SK-N-SH (cell line): ENCODE data around the gene TMEM218. TPM values are rescaled to one million over a fixed set of nuclear protein-coding genes. Genes with fewer than 3 reads are reported as not detected.

Experiments used
- CTCF ChIA-PET: fragments of 300-600, 350-600 bp; formaldehyde crosslinking; extraction: SDS; loops from one replicate; lab custom pipeline; 2021; lab: Yijun Ruan, JAX
- POLR2A ChIA-PET: fragments of 350-600 bp; sonication (Branson Sonifier 250); formaldehyde crosslinking; extraction: SDS; loops from one replicate; lab custom pipeline; 2020; ENCODE audit warnings: antibody characterized with exemption, inconsistent platforms; lab: Yijun Ruan, JAX
- DNase-seq: peaks from one replicate; pipeline ENCODE4 v3.0.0; 2012
- H2AFZ ChIP-seq: fragments of 200-600 bp; sonication (generic); 2 replicates; pipeline ENCODE4 v1.8.1; 2016; ENCODE audit warnings: antibody characterized with exemption, mild to moderate bottlenecking, low read depth
- H3F3A ChIP-seq: fragments of 200-600 bp; sonication (generic); replicated peaks from 2 replicates; pipeline ENCODE3; 2016; ENCODE audit warnings: antibody characterized with exemption, mild to moderate bottlenecking; ENCODE audit not compliant: insufficient read depth
- H3K27ac ChIP-seq, 2 experiments: fragments of 200-500 bp in 1 of 2; fragments of 200-600 bp in 1 of 2; sonication (Bioruptor generic) in 1 of 2; sonication (generic), shearing (Covaris generic) in 1 of 2; 2 replicates each; pipeline versions ENCODE4 v1.5.1 to v1.6.1; 2014 to 2016; ENCODE audit warnings: low read depth in 2 of 2, inconsistent platforms in 1 of 2, low read length in 1 of 2, mild to moderate bottlenecking in 1 of 2, mixed read lengths in 1 of 2
- H3K27me3 ChIP-seq: fragments of 200-600 bp; sonication (generic), shearing (Covaris generic); 2 replicates; pipeline ENCODE4 v1.6.1; 2016; ENCODE audit warnings: mixed run types; ENCODE audit not compliant: insufficient read depth
- H3K36me3 ChIP-seq, 2 experiments: fragments of 200-500 bp in 1 of 2; fragments of 200-600 bp in 1 of 2; sonication (Bioruptor generic) in 1 of 2; sonication (generic) in 1 of 2; replicated peaks in 1 of 2; 2 replicates each; pipeline versions ENCODE3 to v1.5.1; 2014 to 2016; ENCODE audit warnings: low read length in 1 of 2, mild to moderate bottlenecking in 1 of 2; ENCODE audit not compliant: insufficient read depth in 2 of 2, control insufficient read depth in 1 of 2
- H3K4me1 ChIP-seq, 2 experiments: fragments of 200-500 bp in 1 of 2; fragments of 200-600 bp in 1 of 2; sonication (Bioruptor generic) in 1 of 2; sonication (generic), shearing (Covaris generic) in 1 of 2; 2 replicates each; pipeline versions ENCODE4 v1.5.1 to v1.6.1; 2014 to 2016; ENCODE audit warnings: low read depth in 1 of 2, low read length in 1 of 2, mixed run types in 1 of 2; ENCODE audit not compliant: insufficient read depth in 2 of 2, control insufficient read depth in 1 of 2
- H3K4me2 ChIP-seq: fragments of 200-600 bp; sonication (generic), shearing (Covaris generic); 2 replicates; pipeline ENCODE4 v1.6.1; 2017; ENCODE audit warnings: mixed run types
- H3K4me3 ChIP-seq, 2 experiments: fragments of 200-500 bp in 1 of 2; fragments of 200-600 bp in 1 of 2; sonication (Bioruptor generic) in 1 of 2; sonication (generic), shearing (Covaris generic) in 1 of 2; 2 replicates each; pipeline versions ENCODE4 v1.5.1 to v1.8.1; 2014 to 2016; ENCODE audit warnings: low read depth in 2 of 2, inconsistent platforms in 1 of 2, low read length in 1 of 2, mild to moderate bottlenecking in 1 of 2, mixed read lengths in 1 of 2, moderate library complexity in 1 of 2
- H3K79me2 ChIP-seq: fragments of 200-600 bp; sonication (generic); 2 replicates; pipeline ENCODE4 v1.8.1; 2017; ENCODE audit warnings: mild to moderate bottlenecking; ENCODE audit not compliant: insufficient read depth
- H3K9ac ChIP-seq: fragments of 200-600 bp; sonication (generic); 2 replicates; pipeline ENCODE4 v1.6.1; 2017; ENCODE audit warnings: mixed run types
- H3K9me2 ChIP-seq: fragments of 200-600 bp; sonication (generic); 2 replicates; pipeline ENCODE4 v1.6.1; 2017; ENCODE audit warnings: mixed run types
- H3K9me3 ChIP-seq: fragments of 200-600 bp; sonication (generic); 2 replicates; pipeline ENCODE4 v1.6.1; 2017; ENCODE audit warnings: mixed run types, mild to moderate bottlenecking, moderate library complexity
- H4K20me1 ChIP-seq: fragments of 200-600 bp; sonication (generic); 2 replicates; pipeline ENCODE4 v1.6.1; 2017; ENCODE audit warnings: mild to moderate bottlenecking, mixed run types; ENCODE audit not compliant: insufficient read depth
- EZH2phosphoT487 ChIP-seq: fragments of 200-600 bp; sonication (generic); IDR thresholded peaks from 2 replicates; pipeline ENCODE4 v1.6.1; 2017; ENCODE audit warnings: low read depth, mixed run types, mild to moderate bottlenecking, antibody characterized with exemption, moderate library complexity, borderline replicate concordance
- FOXM1 ChIP-seq: IDR thresholded peaks from 2 replicates; pipeline ENCODE4 v1.4.0; 2012; ENCODE audit warnings: low read depth, mild to moderate bottlenecking
- GABPA ChIP-seq: IDR thresholded peaks from 2 replicates; pipeline ENCODE4 v1.4.0; 2012; ENCODE audit warnings: low read depth, mild to moderate bottlenecking
- GATA2 ChIP-seq: sonication (generic); formaldehyde crosslinking; IDR thresholded peaks from 2 replicates; pipeline ENCODE4 v1.5.0; 2020; ENCODE audit warnings: mild to moderate bottlenecking, missing genetic modification reagents
- JUND ChIP-seq: IDR thresholded peaks from 2 replicates; pipeline ENCODE4 v1.4.0; 2012
- MAX ChIP-seq: IDR thresholded peaks from 2 replicates; pipeline ENCODE4 v1.4.0; 2012; ENCODE audit warnings: low read depth
- NFIC ChIP-seq: IDR thresholded peaks from 2 replicates; pipeline ENCODE4 v1.4.0; 2012; ENCODE audit warnings: borderline replicate concordance
- NRF1 ChIP-seq: IDR thresholded peaks from 2 replicates; pipeline ENCODE4 v1.6.1; 2012; ENCODE audit warnings: low read depth, mild to moderate bottlenecking, low read length
- PBX3 ChIP-seq: IDR thresholded peaks from 2 replicates; pipeline ENCODE4; 2012
- POLR2AphosphoS5 ChIP-seq: IDR thresholded peaks from 2 replicates; pipeline ENCODE4 v1.6.1; 2012; ENCODE audit warnings: low read depth, low read length
- RCOR1 ChIP-seq: fragments of 150-350 bp; IDR thresholded peaks from 2 replicates; pipeline ENCODE4 v1.6.1; 2017; ENCODE audit warnings: antibody characterized with exemption, low read length
- RXRA ChIP-seq: IDR thresholded peaks from 2 replicates; pipeline ENCODE4 v1.4.0; 2012; ENCODE audit warnings: low read depth, mild to moderate bottlenecking, borderline replicate concordance
- TAF1 ChIP-seq: IDR thresholded peaks from 2 replicates; pipeline ENCODE4 v1.6.1; 2012; ENCODE audit warnings: low read depth, mild to moderate bottlenecking, low read length, moderate library complexity, borderline replicate concordance
- TEAD4 ChIP-seq: IDR thresholded peaks from 2 replicates; pipeline ENCODE4 v1.4.0; 2012; ENCODE audit warnings: mild to moderate bottlenecking, borderline replicate concordance; ENCODE audit not compliant: insufficient read depth
- YY1 ChIP-seq: IDR thresholded peaks from 2 replicates; pipeline ENCODE4 v1.4.0; 2012; ENCODE audit warnings: low read depth, mild to moderate bottlenecking
- WGBS: methylation state at CpG from one replicate; pipeline ENCODE4 v1.1.6; 2017; ENCODE audit warnings: low lambda C conversion rate; 5-methylcytosine and 5-hydroxymethylcytosine counted together
- polyA plus RNA-seq, 3 experiments: library from polyadenylated mRNA; depleted of rRNA; stranded (reverse); fragments of >200 nt; gene quantifications; 2 replicates each; pipeline ENCODE4 v1.2.3, GENCODE V29; 2012

Gene TMEM218
- polyA plus RNA-seq, 1 of the 3 experiments (the other 2 are of a cell fraction): 36.2 TPM

GRCh38 chr11:125108469-125108868, 3.0 kb downstream of the TMEM218 start:
- Histone ChIP-seq H3K9ac (no peak overlapping the region), H4K20me1 (no peaks in the 10 kb centered on the region), H3K9me2 (no peaks in the 10 kb centered on the region), H2AFZ (no peak overlapping the region), H3K4me1 (peaks cover 5 to 8% of the 10 kb centered on the region in 2 experiments; a peak in 3 of 4 replicates), H3K9me3 (no peaks in the 10 kb centered on the region), H3K79me2 (peaks cover 40% of the 10 kb centered on the region), H3K36me3 (peaks cover 0 to 6% of the 10 kb centered on the region in 2 experiments), H3K27me3 (no peaks in the 10 kb centered on the region), H3K4me2 (no peak overlapping the region), H3F3A (no peaks in the 10 kb centered on the region), H3K27ac (no peak overlapping the region), H3K4me3 (no peak overlapping the region)
- no peak for TF ChIP-seq EZH2phosphoT487
- TF ChIP-seq YY1: no peak
- no peak for TF ChIP-seq POLR2AphosphoS5
- no peak for TF ChIP-seq NRF1
- no peak for TF ChIP-seq MAX
- TF ChIP-seq RCOR1: no peak
- ChIA-PET POLR2A (no interaction called here), CTCF (interaction anchor here (3.3 to 8.1 kb wide), 2 partner anchors 34 to 296 kb away, joined by 12 to 44 read pairs; no protein-coding TSS in a partner anchor)
- no peak for DNase-seq
- WGBS: 38% methylated on average over 3 of the region's 3 CpGs

GRCh38 chr11:125105926-125106325, 5.5 kb downstream of the TMEM218 start:
- POLR2A ChIA-PET: no interaction called here
- no peaks in the 10 kb centered on the region for H3K9me2 ChIP-seq
- H3K36me3 ChIP-seq: peaks cover 2 to 6% of the 10 kb centered on the region in 2 experiments
- no peaks in the 10 kb centered on the region for H3K27me3 ChIP-seq
- WGBS: 18% methylated on average over 1 of the region's 1 CpG
- H3K79me2 ChIP-seq: peaks cover 35% of the 10 kb centered on the region
- H3K9me3 ChIP-seq: no peaks in the 10 kb centered on the region
- H3F3A ChIP-seq: no peaks in the 10 kb centered on the region
- CTCF ChIA-PET: interaction anchor here (0.8 to 8.1 kb wide), 4 partner anchors 15 to 299 kb away, joined by 3 to 44 read pairs (median 5); no protein-coding TSS in a partner anchor
- no peak overlapping the region for H3K27ac ChIP-seq
- DNase-seq: no peak
- H3K4me3 ChIP-seq: no peak overlapping the region
- no peak overlapping the region for H2AFZ ChIP-seq
- peaks cover 0 to 3% of the 10 kb centered on the region in 2 experiments; a peak in 2 of 4 replicates for H3K4me1 ChIP-seq
- no peak overlapping the region for H3K4me2 ChIP-seq
- H4K20me1 ChIP-seq: no peaks in the 10 kb centered on the region
- TF ChIP-seq NFIC (no peak), RXRA (no peak), FOXM1 (no peak), POLR2AphosphoS5 (no peak), JUND (no peak), GATA2 (no peak), TAF1 (no peak), PBX3 (no peak), YY1 (no peak), GABPA (no peak), TEAD4 (no peak)
- TF ChIP-seq, all 33 proteins: peak for 0
- no peak overlapping the region for H3K9ac ChIP-seq
